Uterus (tissue), 4 donors: ENCODE data around the gene PLXNB1. TPM values are rescaled to one million over a fixed set of nuclear protein-coding genes. Genes with fewer than 3 reads are reported as not detected.
A peak's percentile ranks its signal among the peaks of the same experiment; 100 is the strongest.

Source experiments
- DNase-seq, 2 donors: peaks; one replicate each; pipeline ENCODE4 v3.0.0-alpha.2; 2019 to 2020
- H3K27ac ChIP-seq, 2 donors: fragments of 200-600 bp; sonication (generic); 1 replicate in 1 of 2; 2 replicates in 1 of 2; pipeline ENCODE4 v1.5.1; 2016 to 2018
- H3K27me3 ChIP-seq, 2 donors: fragments of 200-600 bp; sonication (generic); one replicate each; pipeline ENCODE4 v1.5.1; 2018 to 2019; ENCODE audit warnings: control low read depth in 1 of 2
- H3K36me3 ChIP-seq, 2 donors: fragments of 200-600 bp; sonication (generic); one replicate each; pipeline ENCODE4 v1.5.1; 2019; ENCODE audit warnings: control low read depth in 1 of 2
- H3K4me1 ChIP-seq, 2 donors: fragments of 200-600 bp; sonication (generic); one replicate each; pipeline ENCODE4 v1.5.1; 2018 to 2019; ENCODE audit warnings: control low read depth in 1 of 2
- H3K4me3 ChIP-seq, 2 donors: fragments of 200-600 bp; sonication (generic); 1 replicate in 1 of 2; 2 replicates in 1 of 2; pipeline ENCODE4 v1.5.1; 2018 to 2019; ENCODE audit warnings: mild to moderate bottlenecking in 1 of 2
- H3K9me3 ChIP-seq, 2 donors: fragments of 200-600 bp; sonication (generic); one replicate each; pipeline ENCODE4 v1.5.1; 2019; ENCODE audit warnings: control low read depth in 1 of 2
- POLR2A ChIP-seq, 2 donors: fragments of 450-650 bp; IDR thresholded peaks; one replicate each; pipeline ENCODE4 v1.6.1; 2016; ENCODE audit warnings: antibody characterized with exemption in 2 of 2, mild to moderate bottlenecking in 1 of 2, moderate library complexity in 1 of 2
- intact Hi-C: fragments of 100-400 bp; cut with DNase I; formaldehyde crosslinking; loops from one replicate; pipeline ENCODE4 v1.15.1; 2023; ENCODE audit warnings: low total_unique reads
- total RNA-seq, 4 donors: library from RNA; depleted of rRNA in 3 of 4; stranded (reverse); fragments of >200 nt in 3 of 4; gene quantifications; one replicate each; pipeline versions ENCODE4 v1.1.0 to v1.2.4, GENCODE V29; 2014 to 2023
- TF ChIP-seq, protein P1 (sequence below), 4 experiments: fragments of 200-600 bp in 2 of 4; fragments of 450-650 bp in 2 of 4; sonication (generic) in 2 of 4; IDR thresholded peaks; one replicate each; pipeline ENCODE4 v1.5.1; 2016 to 2019; ENCODE audit warnings: antibody characterized with exemption in 4 of 4, mild to moderate bottlenecking in 2 of 4, moderate library complexity in 1 of 4
- donor health status: DM: yes; HTN: yes; CAD: no.

The PLXNB1 gene, protein sequence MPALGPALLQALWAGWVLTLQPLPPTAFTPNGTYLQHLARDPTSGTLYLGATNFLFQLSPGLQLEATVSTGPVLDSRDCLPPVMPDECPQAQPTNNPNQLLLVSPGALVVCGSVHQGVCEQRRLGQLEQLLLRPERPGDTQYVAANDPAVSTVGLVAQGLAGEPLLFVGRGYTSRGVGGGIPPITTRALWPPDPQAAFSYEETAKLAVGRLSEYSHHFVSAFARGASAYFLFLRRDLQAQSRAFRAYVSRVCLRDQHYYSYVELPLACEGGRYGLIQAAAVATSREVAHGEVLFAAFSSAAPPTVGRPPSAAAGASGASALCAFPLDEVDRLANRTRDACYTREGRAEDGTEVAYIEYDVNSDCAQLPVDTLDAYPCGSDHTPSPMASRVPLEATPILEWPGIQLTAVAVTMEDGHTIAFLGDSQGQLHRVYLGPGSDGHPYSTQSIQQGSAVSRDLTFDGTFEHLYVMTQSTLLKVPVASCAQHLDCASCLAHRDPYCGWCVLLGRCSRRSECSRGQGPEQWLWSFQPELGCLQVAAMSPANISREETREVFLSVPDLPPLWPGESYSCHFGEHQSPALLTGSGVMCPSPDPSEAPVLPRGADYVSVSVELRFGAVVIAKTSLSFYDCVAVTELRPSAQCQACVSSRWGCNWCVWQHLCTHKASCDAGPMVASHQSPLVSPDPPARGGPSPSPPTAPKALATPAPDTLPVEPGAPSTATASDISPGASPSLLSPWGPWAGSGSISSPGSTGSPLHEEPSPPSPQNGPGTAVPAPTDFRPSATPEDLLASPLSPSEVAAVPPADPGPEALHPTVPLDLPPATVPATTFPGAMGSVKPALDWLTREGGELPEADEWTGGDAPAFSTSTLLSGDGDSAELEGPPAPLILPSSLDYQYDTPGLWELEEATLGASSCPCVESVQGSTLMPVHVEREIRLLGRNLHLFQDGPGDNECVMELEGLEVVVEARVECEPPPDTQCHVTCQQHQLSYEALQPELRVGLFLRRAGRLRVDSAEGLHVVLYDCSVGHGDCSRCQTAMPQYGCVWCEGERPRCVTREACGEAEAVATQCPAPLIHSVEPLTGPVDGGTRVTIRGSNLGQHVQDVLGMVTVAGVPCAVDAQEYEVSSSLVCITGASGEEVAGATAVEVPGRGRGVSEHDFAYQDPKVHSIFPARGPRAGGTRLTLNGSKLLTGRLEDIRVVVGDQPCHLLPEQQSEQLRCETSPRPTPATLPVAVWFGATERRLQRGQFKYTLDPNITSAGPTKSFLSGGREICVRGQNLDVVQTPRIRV (N-terminal part only)
- 100 to 1,000 TPM in 1 of 4 donors, 10 to 100 TPM in 3; 23.5 to 133 (median 60.9) TPM for total RNA-seq

DNA sequence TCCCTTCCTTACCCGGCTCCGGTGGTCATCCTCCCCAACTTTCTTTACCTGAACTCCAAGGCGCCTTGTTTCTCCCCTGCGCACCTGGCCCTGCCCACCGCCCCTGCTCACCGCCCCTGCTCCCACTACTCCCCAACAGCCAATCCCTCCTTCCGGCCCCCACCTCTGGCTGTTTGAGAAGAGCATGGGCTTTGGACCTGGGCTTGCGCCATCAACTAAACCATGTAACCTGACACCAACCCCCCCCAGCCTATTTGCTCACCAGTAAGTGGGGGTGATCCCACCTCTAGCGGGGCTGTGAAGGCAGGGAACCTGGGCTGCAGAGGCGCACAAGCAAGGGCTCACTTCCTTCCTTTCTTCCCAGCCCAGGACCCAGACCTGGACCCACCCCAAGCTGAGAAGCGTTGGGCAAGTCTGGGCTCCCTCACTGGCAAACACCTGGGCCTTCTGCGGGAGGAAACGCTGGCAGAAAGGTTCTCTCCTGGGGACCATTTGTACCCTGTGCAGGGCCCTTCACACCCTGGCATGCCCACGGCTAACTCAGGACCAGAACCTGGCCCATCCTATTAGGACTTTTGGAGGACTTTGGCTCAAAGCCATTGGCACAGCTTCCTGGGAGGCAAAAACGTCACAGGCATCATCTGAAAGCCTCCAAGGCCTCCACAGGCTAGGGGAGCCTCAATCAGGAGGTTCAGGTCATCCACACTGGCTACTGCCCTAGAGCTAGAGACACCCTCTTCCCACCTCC is at the start of gene PLXNB1:
Gene PLXNB1 (minus strand): TSS at position 127 of the 748 bp plus-strand sequence. CDS start 5,475 bp downstream, outside the sequence.
- Histone ChIP-seq H3K27ac (peak within 1 kb of the TSS; percentile 91 to 97), H3K4me3 (peak within 1 kb of the TSS; percentile 61 to 62), H3K27me3 (no peaks in the 10 kb centered on the region), H3K4me1 (peaks cover 9 to 11% of the 10 kb centered on the region in 2 donors), H3K36me3 (no peaks in the 10 kb centered on the region), H3K9me3 (no peaks in the 10 kb centered on the region)
- peak; percentile 83 to 94 for DNase-seq
- TF ChIP-seq POLR2A (IDR thresholded peaks at IDR 0.05) = peak in 1 of 2 donors; percentile 56
- TF ChIP-seq, protein P1, sequence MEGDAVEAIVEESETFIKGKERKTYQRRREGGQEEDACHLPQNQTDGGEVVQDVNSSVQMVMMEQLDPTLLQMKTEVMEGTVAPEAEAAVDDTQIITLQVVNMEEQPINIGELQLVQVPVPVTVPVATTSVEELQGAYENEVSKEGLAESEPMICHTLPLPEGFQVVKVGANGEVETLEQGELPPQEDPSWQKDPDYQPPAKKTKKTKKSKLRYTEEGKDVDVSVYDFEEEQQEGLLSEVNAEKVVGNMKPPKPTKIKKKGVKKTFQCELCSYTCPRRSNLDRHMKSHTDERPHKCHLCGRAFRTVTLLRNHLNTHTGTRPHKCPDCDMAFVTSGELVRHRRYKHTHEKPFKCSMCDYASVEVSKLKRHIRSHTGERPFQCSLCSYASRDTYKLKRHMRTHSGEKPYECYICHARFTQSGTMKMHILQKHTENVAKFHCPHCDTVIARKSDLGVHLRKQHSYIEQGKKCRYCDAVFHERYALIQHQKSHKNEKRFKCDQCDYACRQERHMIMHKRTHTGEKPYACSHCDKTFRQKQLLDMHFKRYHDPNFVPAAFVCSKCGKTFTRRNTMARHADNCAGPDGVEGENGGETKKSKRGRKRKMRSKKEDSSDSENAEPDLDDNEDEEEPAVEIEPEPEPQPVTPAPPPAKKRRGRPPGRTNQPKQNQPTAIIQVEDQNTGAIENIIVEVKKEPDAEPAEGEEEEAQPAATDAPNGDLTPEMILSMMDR (IDR thresholded peaks at IDR 0.05) = no peak
- intact Hi-C loops = no loop called here

DNA sequence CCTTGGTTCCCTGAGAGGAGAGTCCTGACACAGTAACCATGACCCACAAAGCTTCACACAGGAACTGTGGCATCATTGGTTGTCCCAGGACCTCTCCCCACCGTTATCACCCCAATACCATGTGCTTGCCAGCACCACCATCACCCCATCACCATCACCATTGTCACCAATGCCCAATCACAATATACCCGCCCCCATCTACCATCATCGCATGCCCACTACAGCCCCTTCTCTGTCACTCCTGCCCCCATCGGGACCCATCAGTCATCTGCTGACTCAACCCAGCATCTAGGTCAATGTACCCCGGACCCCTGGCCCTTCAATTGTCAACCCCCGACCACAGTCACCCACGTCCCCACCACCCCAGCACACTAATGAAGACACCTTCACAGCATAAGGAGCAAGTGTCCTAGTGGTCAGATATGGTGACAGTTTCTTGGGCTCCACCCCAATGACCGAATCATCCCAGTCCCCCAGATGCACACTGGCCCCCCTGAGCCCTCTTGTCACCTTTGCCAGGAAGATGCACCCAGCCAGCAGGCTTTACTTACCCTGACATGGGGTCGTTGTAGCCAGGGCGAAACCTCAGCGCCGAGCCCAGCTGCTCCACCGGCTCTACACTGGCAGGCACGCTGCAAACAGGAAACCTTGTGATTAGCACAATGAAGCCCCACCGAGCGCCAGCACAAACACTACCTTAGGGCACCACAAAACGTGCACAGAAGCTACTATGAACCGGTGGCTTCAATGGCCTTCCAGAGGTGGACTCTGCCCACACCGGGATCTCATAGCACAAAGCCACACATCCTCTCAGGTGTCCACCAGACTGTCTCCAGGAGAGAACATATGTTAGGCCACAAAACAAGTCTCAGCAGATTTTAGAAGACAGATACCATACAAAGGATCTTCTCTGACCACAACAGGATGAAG is 49.0 kb upstream of the PLXNB1 start:
- Histone ChIP-seq H3K9me3 (no peaks in the 10 kb centered on the region), H3K4me1 (no peaks in the 10 kb centered on the region), H3K4me3 (no peak overlapping the region), H3K27ac (no peak overlapping the region), H3K36me3 (no peaks in the 10 kb centered on the region), H3K27me3 (no peaks in the 10 kb centered on the region)
- intact Hi-C loops = no loop called here
- TF ChIP-seq, protein P1 (IDR thresholded peaks at IDR 0.05) = no peak
- no peak for TF ChIP-seq POLR2A (IDR thresholded peaks at IDR 0.05)
- DNase-seq = no peak

DNA sequence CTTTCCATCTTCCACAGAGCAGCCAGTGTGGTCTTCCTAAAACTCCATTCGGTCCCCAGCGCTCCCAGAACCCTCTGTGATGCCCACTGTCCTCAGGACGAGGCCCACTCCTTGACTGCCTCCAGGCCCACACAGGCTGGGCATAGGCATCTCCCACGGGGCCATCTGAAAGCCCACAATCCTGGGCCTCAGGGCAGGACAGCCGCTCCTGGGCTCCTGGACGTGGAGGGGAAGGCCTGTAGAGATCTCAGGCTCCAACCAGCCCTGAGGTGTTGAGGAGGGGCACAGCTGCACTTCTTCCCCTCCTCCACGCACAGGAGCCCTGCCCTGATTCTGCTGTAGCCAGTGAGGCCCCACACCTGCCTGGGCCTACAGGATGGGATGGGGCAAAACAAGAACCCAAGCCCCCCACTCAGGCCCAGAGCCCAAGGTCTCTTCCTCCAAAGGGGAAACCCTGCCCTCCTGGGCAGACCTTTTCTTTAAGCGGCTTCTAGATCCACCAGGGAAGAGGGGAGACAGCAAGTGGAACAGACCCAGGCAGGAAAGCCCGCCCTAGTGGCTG is 48.2 kb upstream of the PLXNB1 start:
- H3K27me3 ChIP-seq = no peaks in the 10 kb centered on the region
- H3K27ac ChIP-seq = no peak overlapping the region
- no peaks in the 10 kb centered on the region for H3K9me3 ChIP-seq
- DNase-seq = no peak
- no peak for TF ChIP-seq POLR2A (IDR thresholded peaks at IDR 0.05)
- TF ChIP-seq, protein P1 (IDR thresholded peaks at IDR 0.05) = no peak
- intact Hi-C loops = no loop called here
- H3K4me3 ChIP-seq = no peak overlapping the region
- no peaks in the 10 kb centered on the region for H3K4me1 ChIP-seq
- no peaks in the 10 kb centered on the region for H3K36me3 ChIP-seq
